Caco-2 (cell line): Measurements from ENCODE around the gene NDRG2. TPM values are rescaled to one million over a fixed set of nuclear protein-coding genes. Genes with fewer than 3 reads are reported as not detected.
"Not testable (repeated sequence)": the region's sequence is repeated elsewhere in the genome, so short reads cannot be mapped to it uniquely, and the experiment has no call there.

ENCODE experiments used
- BruUV-seq: library from RNA; stranded (reverse); fragments of 400-500 nt; replicated peaks from 2 replicates; lab custom pipeline; 2021; lab: Mats Ljungman, UMichigan
- CTCF ChIA-PET: fragments of 300-600 bp; sonication (Branson Sonifier 250); formaldehyde crosslinking; loops from one replicate; lab custom pipeline; 2022; ENCODE audit warnings: antibody characterized with exemption; lab: Charles Lee
- POLR2A ChIA-PET: fragments of 300-600 bp; sonication (Branson Sonifier 250); formaldehyde crosslinking; loops from one replicate; lab custom pipeline; 2022; ENCODE audit warnings: antibody characterized with exemption; lab: Charles Lee
- DNase-seq, 2 experiments: peaks; one replicate each; pipeline versions ENCODE4 v3.0.0 to v3.0.0-alpha.2; 2020 to 2022
- H3K27me3 ChIP-seq: replicated peaks from 2 replicates; pipeline ENCODE4 v1.6.0; 2011; ENCODE audit warnings: low read length; ENCODE audit not compliant: control insufficient read depth, insufficient read depth
- H3K36me3 ChIP-seq: 2 replicates; pipeline ENCODE4 v1.5.1; 2011; ENCODE audit warnings: low read length; ENCODE audit not compliant: control insufficient read depth, insufficient read depth
- H3K4me1 ChIP-seq: fragments of 250-450 bp; sonication (Bioruptor Pico); 2 replicates; pipeline ENCODE4 v1.5.1; 2020; ENCODE audit warnings: mild to moderate bottlenecking
- H3K4me3 ChIP-seq: 2 replicates; pipeline ENCODE4 v1.5.1; 2011; ENCODE audit warnings: low read depth, mild to moderate bottlenecking, control low read depth, low read length
- H3K9me3 ChIP-seq: fragments of 250-450 bp; sonication (Bioruptor Pico); 2 replicates; pipeline ENCODE4 v1.5.1; 2020; ENCODE audit warnings: mild to moderate bottlenecking, moderate library complexity
- H3K27ac Mint-ChIP-seq: one replicate; pipeline ENCODE4 v1.8.0; 2022; ENCODE audit warnings: mixed read lengths; ENCODE audit not compliant: unreplicated experiment
- H3K27me3 Mint-ChIP-seq: one replicate; pipeline ENCODE4 v1.8.0; 2022; ENCODE audit warnings: mixed read lengths; ENCODE audit not compliant: insufficient read depth, unreplicated experiment
- H3K36me3 Mint-ChIP-seq: one replicate; pipeline ENCODE4 v1.8.0; 2022; ENCODE audit warnings: mild to moderate bottlenecking, mixed read lengths; ENCODE audit not compliant: insufficient read depth, unreplicated experiment
- H3K4me1 Mint-ChIP-seq: one replicate; pipeline ENCODE4 v1.8.0; 2022; ENCODE audit warnings: low read depth, mixed read lengths; ENCODE audit not compliant: unreplicated experiment
- H3K4me3 Mint-ChIP-seq: one replicate; pipeline ENCODE4 v1.8.0; 2022; ENCODE audit warnings: mild to moderate bottlenecking, moderate library complexity, mixed read lengths; ENCODE audit not compliant: unreplicated experiment
- H3K9me3 Mint-ChIP-seq: one replicate; pipeline ENCODE4 v1.8.0; 2022; ENCODE audit warnings: mixed read lengths; ENCODE audit not compliant: unreplicated experiment
- intact Hi-C: fragments of 100-400 bp; cut with micrococcal nuclease; formaldehyde crosslinking; loops from one replicate; pipeline ENCODE4 v1.10.0; 2022; ENCODE audit not compliant: unreplicated experiment
- total RNA-seq: library from RNA; stranded (reverse); gene quantifications from 2 replicates; pipeline ENCODE4 v1.2.3, GENCODE V29; 2022
- TF ChIP-seq, protein P1 (sequence below), 2 experiments: fragments of 200-600 bp in 1 of 2; IDR thresholded peaks; 1 replicate in 1 of 2; 2 replicates in 1 of 2; pipeline versions ENCODE4 v1.5.1 to v1.8.0; 2011 to 2022; ENCODE audit warnings: antibody characterized with exemption in 1 of 2, control low read depth in 1 of 2, inconsistent platforms in 1 of 2, low read depth in 1 of 2, low read length in 1 of 2, mild to moderate bottlenecking in 1 of 2, moderate library complexity in 1 of 2; ENCODE audit not compliant: insufficient read depth in 1 of 2, severe bottlenecking in 1 of 2, unreplicated experiment in 1 of 2

NDRG2 gene
- total RNA-seq, 1 experiment from 2014 or later, result 17.7 TPM

DNA sequence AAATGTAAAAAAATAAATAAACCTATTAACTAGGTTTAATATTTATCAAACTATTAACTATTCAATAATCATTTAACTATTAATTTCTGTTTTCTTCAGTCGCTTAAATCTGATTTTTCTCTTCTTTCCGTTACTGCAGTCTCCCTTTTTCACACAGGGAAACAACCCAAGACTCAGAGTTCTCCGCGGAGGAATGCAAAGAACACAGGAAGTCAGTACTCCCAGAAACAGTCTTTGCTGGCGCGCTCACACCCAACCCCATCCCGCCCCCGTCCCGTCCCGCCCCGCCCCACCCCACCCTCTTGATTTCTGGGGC, 35.4 kb downstream of the NDRG2 start:
- POLR2A ChIA-PET, result no interaction called here
- intact Hi-C loops, result loop anchor here (1.0 kb wide), 1 partner anchor 12 kb away; no protein-coding TSS in a partner anchor
- H3K4me1 ChIP-seq, result peaks cover 19% of the 10 kb centered on the region
- no peaks in the 10 kb centered on the region for H3K9me3 ChIP-seq
- Mint-ChIP-seq H3K27ac (peak overlapping the region; percentile 33), H3K9me3 (no peaks in the 10 kb centered on the region), H3K4me3 (peak overlapping the region; percentile 71), H3K36me3 (peaks cover 37% of the 10 kb centered on the region), H3K27me3 (no peaks in the 10 kb centered on the region), H3K4me1 (peaks cover 6% of the 10 kb centered on the region)
- DNase-seq, result no peak
- no peaks in the 10 kb centered on the region for H3K27me3 ChIP-seq
- CTCF ChIA-PET, result interaction anchor here (1.1 kb wide), 1 partner anchor 18 kb away, joined by 4 read pairs; no protein-coding TSS in a partner anchor
- TF ChIP-seq, protein P1, sequence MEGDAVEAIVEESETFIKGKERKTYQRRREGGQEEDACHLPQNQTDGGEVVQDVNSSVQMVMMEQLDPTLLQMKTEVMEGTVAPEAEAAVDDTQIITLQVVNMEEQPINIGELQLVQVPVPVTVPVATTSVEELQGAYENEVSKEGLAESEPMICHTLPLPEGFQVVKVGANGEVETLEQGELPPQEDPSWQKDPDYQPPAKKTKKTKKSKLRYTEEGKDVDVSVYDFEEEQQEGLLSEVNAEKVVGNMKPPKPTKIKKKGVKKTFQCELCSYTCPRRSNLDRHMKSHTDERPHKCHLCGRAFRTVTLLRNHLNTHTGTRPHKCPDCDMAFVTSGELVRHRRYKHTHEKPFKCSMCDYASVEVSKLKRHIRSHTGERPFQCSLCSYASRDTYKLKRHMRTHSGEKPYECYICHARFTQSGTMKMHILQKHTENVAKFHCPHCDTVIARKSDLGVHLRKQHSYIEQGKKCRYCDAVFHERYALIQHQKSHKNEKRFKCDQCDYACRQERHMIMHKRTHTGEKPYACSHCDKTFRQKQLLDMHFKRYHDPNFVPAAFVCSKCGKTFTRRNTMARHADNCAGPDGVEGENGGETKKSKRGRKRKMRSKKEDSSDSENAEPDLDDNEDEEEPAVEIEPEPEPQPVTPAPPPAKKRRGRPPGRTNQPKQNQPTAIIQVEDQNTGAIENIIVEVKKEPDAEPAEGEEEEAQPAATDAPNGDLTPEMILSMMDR (IDR thresholded peaks at IDR 0.05; ENCODE audit: insufficient read depth in 1 of 2, low read depth in 1 of 2, low read length in 1 of 2, severe bottlenecking in 1 of 2, unreplicated experiment in 1 of 2), result no peak
- no TSS peak for BruUV-seq
- H3K4me3 ChIP-seq, result peak overlapping the region; percentile 65
- H3K36me3 ChIP-seq, result peaks cover 3% of the 10 kb centered on the region

- TF ChIP-seq, protein P1 (IDR thresholded peaks at IDR 0.05; ENCODE audit: insufficient read depth in 1 of 2, low read depth in 1 of 2, low read length in 1 of 2, severe bottlenecking in 1 of 2, unreplicated experiment in 1 of 2), result no peak
- Mint-ChIP-seq H3K4me3 (peak overlapping the region; percentile 71), H3K27ac (peak overlapping the region; percentile 33), H3K9me3 (no peaks in the 10 kb centered on the region), H3K4me1 (peaks cover 6% of the 10 kb centered on the region), H3K27me3 (no peaks in the 10 kb centered on the region), H3K36me3 (peaks cover 33% of the 10 kb centered on the region)
- ChIA-PET POLR2A (interaction anchor here (0.6 kb wide), 1 partner anchor 14 kb away, joined by 4 read pairs; no protein-coding TSS in a partner anchor), CTCF (interaction anchor here (1.1 kb wide), 1 partner anchor 18 kb away, joined by 4 read pairs; no protein-coding TSS in a partner anchor)
- TSS peak; percentile 98 for BruUV-seq
- intact Hi-C loops, result loop anchor here (1.0 kb wide), 1 partner anchor 12 kb away; no protein-coding TSS in a partner anchor
- Histone ChIP-seq H3K4me3 (peak overlapping the region; percentile 65; the same call in 1 of the 2 replicates), H3K27me3 (no peaks in the 10 kb centered on the region), H3K4me1 (peaks cover 19% of the 10 kb centered on the region), H3K9me3 (no peaks in the 10 kb centered on the region), H3K36me3 (peaks cover 3% of the 10 kb centered on the region)
- no peak for DNase-seq
Observed at GRCh38 chr14:20988717-20989470, 36.0 kb downstream of the NDRG2 start.

DNA sequence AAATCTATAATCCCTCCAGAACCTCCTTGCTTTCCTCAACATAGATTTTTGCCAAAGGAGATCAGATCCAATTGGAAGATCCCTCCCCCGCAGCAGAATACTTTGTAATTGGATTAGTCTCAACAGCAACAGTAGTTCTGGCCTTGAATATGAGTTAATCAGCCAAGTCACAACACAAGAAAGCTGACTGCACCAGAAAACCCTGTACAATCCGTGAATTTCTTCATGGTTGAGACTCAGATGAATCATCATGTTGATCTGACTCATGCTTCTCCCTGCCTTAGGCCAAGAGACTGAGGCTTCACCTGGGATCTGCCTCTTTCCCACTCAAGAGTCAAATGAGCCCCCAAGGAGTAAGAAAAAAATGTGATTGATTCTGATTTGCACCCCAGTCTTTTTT, 38.0 kb downstream of the NDRG2 start:
- no TSS peak for BruUV-seq
- Mint-ChIP-seq H3K4me1 (peaks cover 6% of the 10 kb centered on the region), H3K27ac (no peak overlapping the region), H3K27me3 (no peaks in the 10 kb centered on the region), H3K9me3 (no peaks in the 10 kb centered on the region), H3K4me3 (no peak overlapping the region), H3K36me3 (peaks cover 16% of the 10 kb centered on the region)
- CTCF ChIA-PET, result no interaction called here
- peaks cover 19% of the 10 kb centered on the region for H3K4me1 ChIP-seq
- H3K9me3 ChIP-seq, result no peaks in the 10 kb centered on the region
- TF ChIP-seq, protein P1 (IDR thresholded peaks at IDR 0.05; ENCODE audit: insufficient read depth in 1 of 2, low read depth in 1 of 2, low read length in 1 of 2, severe bottlenecking in 1 of 2, unreplicated experiment in 1 of 2), result no peak
- H3K4me3 ChIP-seq, result no peak overlapping the region
- intact Hi-C loops, result no loop called here
- no peaks in the 10 kb centered on the region for H3K27me3 ChIP-seq
- DNase-seq, result no peak
- H3K36me3 ChIP-seq, result no peaks in the 10 kb centered on the region
- POLR2A ChIA-PET, result no interaction called here

DNA sequence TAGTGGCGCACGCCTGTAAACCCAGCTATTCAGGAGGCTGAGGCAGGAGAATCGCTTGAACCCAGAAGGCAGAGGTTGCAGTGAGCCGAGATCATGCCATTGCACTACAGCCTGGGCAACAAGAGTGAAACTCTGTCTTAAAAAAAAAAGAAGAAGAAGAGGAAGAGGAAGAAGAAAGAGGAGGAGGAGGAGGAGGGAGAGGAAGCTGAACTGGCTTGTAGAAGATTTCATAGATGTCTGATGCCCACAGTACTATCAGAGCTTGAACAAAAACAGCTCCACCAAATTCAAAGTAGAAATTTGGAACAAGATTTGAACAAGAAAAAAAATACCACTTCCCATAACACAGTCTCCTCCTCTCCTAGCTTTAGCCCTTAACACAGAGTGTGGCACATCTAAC, 39.2 kb downstream of the NDRG2 start:
- H3K9me3 Mint-ChIP-seq, H3K27ac Mint-ChIP-seq, DNase-seq, H3K27me3 ChIP-seq, H3K4me3 ChIP-seq, H3K4me3 Mint-ChIP-seq, POLR2A ChIA-PET, H3K9me3 ChIP-seq, intact Hi-C loops, BruUV-seq, H3K36me3 ChIP-seq, H3K27me3 Mint-ChIP-seq, H3K4me1 Mint-ChIP-seq: not testable (repeated sequence)
- H3K4me1 ChIP-seq, result peaks cover 13% of the 10 kb centered on the region
- H3K36me3 Mint-ChIP-seq, result peaks cover 12% of the 10 kb centered on the region
- CTCF ChIA-PET, result interaction anchor here (0.6 kb wide), 1 partner anchor 23 kb away, joined by 3 read pairs; no protein-coding TSS in a partner anchor
